Heart left ventricle (tissue), 13 donors: ENCODE results near the gene DDX31.

Experiments used
- POLR2A ChIP-seq, 2 donors: fragments of 450-650 bp; IDR thresholded peaks; one replicate each; pipeline ENCODE4 v1.6.1; 2017; ENCODE audit warnings: antibody characterized with exemption in 2 of 2, mild to moderate bottlenecking in 2 of 2, moderate library complexity in 2 of 2
- TF ChIP-seq, protein P1 (sequence below), 12 donors: fragments of 200-600 bp; sonication (generic) in 4 of 12; IDR thresholded peaks; one replicate each; pipeline versions ENCODE4 v1.5.0 to v1.8.0; 2018 to 2022; ENCODE audit warnings: antibody characterized with exemption in 12 of 12, mild to moderate bottlenecking in 5 of 12
- donor health status: ischemic (EF 13 %, LVEDD 7.1; RV severe dilation, severe dysfunction).
- donor health status: DM: no; HTN: yes; CAD: no.
- donor health status: DM: no; HTN: no; CAD: no.
- donor health status: ischemic (EF 25% LVEDD 6.9; RV normal size, moderate dysfunction).
- donor health status: ischemic (EF 25% LVEDD 5.7; RV mildly dilated, moderate dysfunction).
- donor health status: ischemic (EF 35%, LVEDD 5.7; RV mildly dilated, moderate dysfunction).
- donor health status: nonischemic (EF 11% LVEDD 7.7; RV severe dilation, severe dysfunction).
- donor health status: DM: yes; HTN: yes; CAD: no.
- donor health status: PGD.
- donor health status: ischemic (EF 29% LVEDD 5.4; RV normal size, mild dysfunction).
- donor health status: nonischemic (EF 23%, LVEDD 6.1; RV moderate dilation, normal function).

DNA sequence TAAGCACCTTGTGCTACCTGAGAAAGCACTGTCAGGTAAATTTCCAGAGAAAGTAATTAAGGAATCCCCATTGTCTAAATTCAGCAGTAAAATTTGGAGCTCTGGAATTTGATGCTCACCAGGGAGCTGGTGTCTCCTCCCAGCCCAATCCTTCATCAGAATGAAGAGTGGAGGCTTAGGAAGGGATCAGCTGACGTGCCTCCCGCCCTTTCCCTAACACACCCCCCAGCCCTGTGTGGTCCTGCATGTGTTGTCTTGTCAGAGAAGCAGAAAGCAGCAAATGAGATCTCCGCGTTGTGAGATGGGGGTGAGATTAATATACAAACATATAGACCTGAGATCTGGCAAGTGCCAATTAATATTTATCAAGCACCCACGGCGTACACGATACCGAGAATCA is 114.3 kb downstream of the DDX31 start:
- TF ChIP-seq, protein P1, sequence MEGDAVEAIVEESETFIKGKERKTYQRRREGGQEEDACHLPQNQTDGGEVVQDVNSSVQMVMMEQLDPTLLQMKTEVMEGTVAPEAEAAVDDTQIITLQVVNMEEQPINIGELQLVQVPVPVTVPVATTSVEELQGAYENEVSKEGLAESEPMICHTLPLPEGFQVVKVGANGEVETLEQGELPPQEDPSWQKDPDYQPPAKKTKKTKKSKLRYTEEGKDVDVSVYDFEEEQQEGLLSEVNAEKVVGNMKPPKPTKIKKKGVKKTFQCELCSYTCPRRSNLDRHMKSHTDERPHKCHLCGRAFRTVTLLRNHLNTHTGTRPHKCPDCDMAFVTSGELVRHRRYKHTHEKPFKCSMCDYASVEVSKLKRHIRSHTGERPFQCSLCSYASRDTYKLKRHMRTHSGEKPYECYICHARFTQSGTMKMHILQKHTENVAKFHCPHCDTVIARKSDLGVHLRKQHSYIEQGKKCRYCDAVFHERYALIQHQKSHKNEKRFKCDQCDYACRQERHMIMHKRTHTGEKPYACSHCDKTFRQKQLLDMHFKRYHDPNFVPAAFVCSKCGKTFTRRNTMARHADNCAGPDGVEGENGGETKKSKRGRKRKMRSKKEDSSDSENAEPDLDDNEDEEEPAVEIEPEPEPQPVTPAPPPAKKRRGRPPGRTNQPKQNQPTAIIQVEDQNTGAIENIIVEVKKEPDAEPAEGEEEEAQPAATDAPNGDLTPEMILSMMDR (IDR thresholded peaks at IDR 0.05) = no peak
- no peak for TF ChIP-seq POLR2A (IDR thresholded peaks at IDR 0.05)
